ENCODE results near the gene PHF21B. TPM values are rescaled to one million over a fixed set of nuclear protein-coding genes. Genes with fewer than 3 reads are reported as not detected.

The PHF21B gene
- total and polyA plus RNA-seq, 7 experiments from 2014 or later, result not detected

- H3K4me3 Mint-ChIP-seq, result no peak overlapping the region
- H3K27me3 Mint-ChIP-seq, result peaks cover 0 to 6% (median 0%) of the 10 kb centered on the region in 5 donors
- CTCF ChIA-PET, result no interaction called here
- Histone ChIP-seq H3K27ac (ENCODE audit: low read depth, low read length) (no peak overlapping the region), H3K4me1 (ENCODE audit: control insufficient read depth in 2 of 2, insufficient read depth in 2 of 2, low read length in 2 of 2) (no peaks in the 10 kb centered on the region), H3K27me3 (ENCODE audit: control insufficient read depth in 2 of 2, insufficient read depth in 2 of 2, low read length in 2 of 2) (no peaks in the 10 kb centered on the region), H3K4me3 (ENCODE audit: low read length) (no peak overlapping the region), H3K9me3 (ENCODE audit: control insufficient read depth in 2 of 3, low read length in 3 of 3) (no peaks in the 10 kb centered on the region), H3K36me3 (ENCODE audit: control insufficient read depth in 2 of 3, insufficient read depth in 3 of 3, low read length in 3 of 3) (no peaks in the 10 kb centered on the region)
- ATAC-seq (no peak), DNase-seq (no peak)
- no peaks in the 10 kb centered on the region for H3K4me1 Mint-ChIP-seq
- H3K36me3 Mint-ChIP-seq, result no peaks in the 10 kb centered on the region
- intact Hi-C loops (cut with micrococcal nuclease), result no loop called here
- POLR2A ChIA-PET, result no interaction called here
- no peak overlapping the region for H3K27ac Mint-ChIP-seq
- H3K9me3 Mint-ChIP-seq, result no peaks in the 10 kb centered on the region
Measured at GRCh38 chr22:44894321-44894720, 115.5 kb downstream of the PHF21B start.

- Histone ChIP-seq H3K27ac (ENCODE audit: low read depth, low read length) (no peak overlapping the region), H3K27me3 (ENCODE audit: control insufficient read depth in 2 of 2, insufficient read depth in 2 of 2, low read length in 2 of 2) (no peaks in the 10 kb centered on the region), H3K36me3 (ENCODE audit: control insufficient read depth in 2 of 3, insufficient read depth in 3 of 3, low read length in 3 of 3) (no peaks in the 10 kb centered on the region), H3K4me1 (ENCODE audit: control insufficient read depth in 2 of 2, insufficient read depth in 2 of 2, low read length in 2 of 2) (no peaks in the 10 kb centered on the region), H3K9me3 (ENCODE audit: control insufficient read depth in 2 of 3, low read length in 3 of 3) (no peaks in the 10 kb centered on the region), H3K4me3 (ENCODE audit: low read length) (no peak overlapping the region)
- Mint-ChIP-seq H3K9me3 (no peaks in the 10 kb centered on the region), H3K4me3 (no peak overlapping the region), H3K4me1 (no peaks in the 10 kb centered on the region), H3K27me3 (peaks cover 0 to 6% (median 0%) of the 10 kb centered on the region in 5 donors), H3K27ac (no peak overlapping the region), H3K36me3 (no peaks in the 10 kb centered on the region)
- POLR2A ChIA-PET, result no interaction called here
- DNase-seq (no peak), ATAC-seq (no peak)
- intact Hi-C loops (cut with micrococcal nuclease), result no loop called here
- CTCF ChIA-PET, result no interaction called here
Measured at GRCh38 chr22:44893731-44894080, 116.1 kb downstream of the PHF21B start.

GRCh38 chr22:44892803-44893730 lies 116.7 kb downstream of the PHF21B start:
- no peaks in the 10 kb centered on the region for H3K36me3 Mint-ChIP-seq
- intact Hi-C loops (cut with micrococcal nuclease), result no loop called here
- Histone ChIP-seq H3K27me3 (ENCODE audit: control insufficient read depth in 2 of 2, insufficient read depth in 2 of 2, low read length in 2 of 2) (no peaks in the 10 kb centered on the region), H3K9me3 (ENCODE audit: control insufficient read depth in 2 of 3, low read length in 3 of 3) (no peaks in the 10 kb centered on the region), H3K27ac (ENCODE audit: low read depth, low read length) (no peak overlapping the region), H3K4me3 (ENCODE audit: low read length) (no peak overlapping the region), H3K4me1 (ENCODE audit: control insufficient read depth in 2 of 2, insufficient read depth in 2 of 2, low read length in 2 of 2) (no peaks in the 10 kb centered on the region), H3K36me3 (ENCODE audit: control insufficient read depth in 2 of 3, insufficient read depth in 3 of 3, low read length in 3 of 3) (no peaks in the 10 kb centered on the region)
- CTCF ChIA-PET, result no interaction called here
- ATAC-seq, result no peak
- no peak overlapping the region for H3K4me3 Mint-ChIP-seq
- DNase-seq, result no peak
- no peaks in the 10 kb centered on the region for H3K9me3 Mint-ChIP-seq
- H3K27ac Mint-ChIP-seq, result no peak overlapping the region
- H3K27me3 Mint-ChIP-seq, result peaks cover 0 to 6% (median 0%) of the 10 kb centered on the region in 5 donors
- no peaks in the 10 kb centered on the region for H3K4me1 Mint-ChIP-seq
- POLR2A ChIA-PET, result no interaction called here

GRCh38 chr22:44892243-44892642 lies 117.6 kb downstream of the PHF21B start:
- ATAC-seq (no peak), DNase-seq (no peak)
- Histone ChIP-seq H3K4me1 (ENCODE audit: control insufficient read depth in 2 of 2, insufficient read depth in 2 of 2, low read length in 2 of 2) (no peaks in the 10 kb centered on the region), H3K27ac (ENCODE audit: low read depth, low read length) (no peak overlapping the region), H3K4me3 (ENCODE audit: low read length) (no peak overlapping the region), H3K9me3 (ENCODE audit: control insufficient read depth in 2 of 3, low read length in 3 of 3) (no peaks in the 10 kb centered on the region), H3K27me3 (ENCODE audit: control insufficient read depth in 2 of 2, insufficient read depth in 2 of 2, low read length in 2 of 2) (no peaks in the 10 kb centered on the region), H3K36me3 (ENCODE audit: control insufficient read depth in 2 of 3, insufficient read depth in 3 of 3, low read length in 3 of 3) (no peaks in the 10 kb centered on the region)
- POLR2A ChIA-PET, result no interaction called here
- Mint-ChIP-seq H3K27ac (no peak overlapping the region), H3K4me3 (no peak overlapping the region), H3K4me1 (no peaks in the 10 kb centered on the region), H3K36me3 (no peaks in the 10 kb centered on the region), H3K27me3 (peaks cover 0 to 6% (median 0%) of the 10 kb centered on the region in 5 donors), H3K9me3 (no peaks in the 10 kb centered on the region)
- intact Hi-C loops (cut with micrococcal nuclease), result no loop called here
- CTCF ChIA-PET, result no interaction called here

- H3K9me3 Mint-ChIP-seq, result no peaks in the 10 kb centered on the region
- intact Hi-C loops (cut with micrococcal nuclease), result no loop called here
Measured at GRCh38 chr22:44891791-44892190, 118.0 kb downstream of the PHF21B start.

GRCh38 chr22:44891293-44891747 lies 118.5 kb downstream of the PHF21B start:
- no peaks in the 10 kb centered on the region for H3K36me3 ChIP-seq (ENCODE audit: control insufficient read depth in 2 of 3, insufficient read depth in 3 of 3, low read length in 3 of 3)
- H3K4me3 ChIP-seq (ENCODE audit: low read length), result no peak overlapping the region
- no peak overlapping the region for H3K27ac ChIP-seq (ENCODE audit: low read depth, low read length)
- DNase-seq (no peak), ATAC-seq (no peak)
- CTCF ChIA-PET, result no interaction called here
- Mint-ChIP-seq H3K4me3 (no peak overlapping the region), H3K27me3 (peaks cover 0 to 6% (median 0%) of the 10 kb centered on the region in 5 donors), H3K9me3 (no peaks in the 10 kb centered on the region), H3K27ac (no peak overlapping the region), H3K4me1 (no peaks in the 10 kb centered on the region), H3K36me3 (no peaks in the 10 kb centered on the region)
- intact Hi-C loops (cut with micrococcal nuclease), result no loop called here
- POLR2A ChIA-PET, result no interaction called here
- H3K27me3 ChIP-seq (ENCODE audit: control insufficient read depth in 2 of 2, insufficient read depth in 2 of 2, low read length in 2 of 2), result no peaks in the 10 kb centered on the region
- no peaks in the 10 kb centered on the region for H3K4me1 ChIP-seq (ENCODE audit: control insufficient read depth in 2 of 2, insufficient read depth in 2 of 2, low read length in 2 of 2)
- H3K9me3 ChIP-seq (ENCODE audit: control insufficient read depth in 2 of 3, low read length in 3 of 3), result no peaks in the 10 kb centered on the region

More at GRCh38 chr22:44891791-44892190, 118.0 kb downstream of the PHF21B start:
- peaks cover 0 to 6% (median 0%) of the 10 kb centered on the region in 5 donors for H3K27me3 Mint-ChIP-seq
- Histone ChIP-seq H3K4me3 (ENCODE audit: low read length) (no peak overlapping the region), H3K4me1 (ENCODE audit: control insufficient read depth in 2 of 2, insufficient read depth in 2 of 2, low read length in 2 of 2) (no peaks in the 10 kb centered on the region), H3K27ac (ENCODE audit: low read depth, low read length) (no peak overlapping the region), H3K27me3 (ENCODE audit: control insufficient read depth in 2 of 2, insufficient read depth in 2 of 2, low read length in 2 of 2) (no peaks in the 10 kb centered on the region), H3K36me3 (ENCODE audit: control insufficient read depth in 2 of 3, insufficient read depth in 3 of 3, low read length in 3 of 3) (no peaks in the 10 kb centered on the region), H3K9me3 (ENCODE audit: control insufficient read depth in 2 of 3, low read length in 3 of 3) (no peaks in the 10 kb centered on the region)
- DNase-seq (no peak), ATAC-seq (no peak)
- H3K4me3 Mint-ChIP-seq, result no peak overlapping the region
- H3K36me3 Mint-ChIP-seq, result no peaks in the 10 kb centered on the region
- ChIA-PET CTCF (no interaction called here), POLR2A (no interaction called here)
- H3K27ac Mint-ChIP-seq, result no peak overlapping the region
- H3K4me1 Mint-ChIP-seq, result no peaks in the 10 kb centered on the region

Data from naive thymus-derived CD4-positive, alpha-beta T cell (primary cell).